Dermis blood vessel endothelial cell (primary cell): ENCODE results near the gene PLCB3. TPM values are rescaled to one million over a fixed set of nuclear protein-coding genes. Genes with fewer than 3 reads are reported as not detected.
A peak's percentile ranks its signal among the peaks of the same experiment; 100 is the strongest.
"Not testable (repeated sequence)": the region's sequence is repeated elsewhere in the genome, so short reads cannot be mapped to it uniquely, and the experiment has no call there.

Source experiments
- DNase-seq: peaks from one replicate; pipeline ENCODE4 v3.0.0; 2010
- total RNA-seq: library from RNA; depleted of rRNA; stranded (reverse); fragments of >200 nt; gene quantifications from 2 replicates; pipeline ENCODE4 v1.2.3, GENCODE V29; 2014

The PLCB3 gene
- total RNA-seq, 1 donor from 2014 or later = 37.8 TPM

DNA sequence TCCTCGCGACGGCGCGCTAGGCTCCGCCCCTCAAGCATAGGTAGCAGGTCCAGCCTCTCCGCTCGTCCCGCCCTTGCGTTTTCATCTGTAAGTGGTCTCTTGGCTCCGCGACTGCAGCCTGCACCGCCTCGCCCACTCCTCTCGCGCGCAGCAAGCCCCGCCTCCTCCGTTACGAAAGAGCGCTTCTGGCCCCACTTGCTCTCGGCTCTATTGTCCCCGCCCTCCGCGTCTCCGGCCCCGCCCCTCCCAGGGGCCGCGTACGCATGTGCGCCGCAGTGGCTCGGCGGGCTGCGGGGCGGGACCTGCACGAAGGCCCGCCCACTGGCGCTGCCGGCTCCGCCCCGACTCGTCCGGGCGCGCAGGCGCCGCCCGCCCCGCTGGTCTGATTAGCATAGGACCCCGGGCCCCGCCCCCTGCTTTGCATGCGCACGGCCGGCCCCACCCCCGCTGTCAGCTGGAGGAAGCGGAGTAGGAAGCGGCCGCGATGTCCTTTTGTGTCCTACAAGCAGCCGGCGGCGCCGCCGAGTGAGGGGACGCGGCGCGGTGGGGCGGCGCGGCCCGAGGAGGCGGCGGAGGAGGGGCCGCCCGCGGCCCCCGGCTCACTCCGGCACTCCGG lies 53.9 kb downstream of the PLCB3 start, which contains the start of gene ESRRA:
Gene ESRRA (plus strand): TSS at position 450 of the 616 bp plus-strand sequence. CDS start 1,656 bp downstream, outside the sequence.
- DNase-seq = peak; percentile 98

DNA sequence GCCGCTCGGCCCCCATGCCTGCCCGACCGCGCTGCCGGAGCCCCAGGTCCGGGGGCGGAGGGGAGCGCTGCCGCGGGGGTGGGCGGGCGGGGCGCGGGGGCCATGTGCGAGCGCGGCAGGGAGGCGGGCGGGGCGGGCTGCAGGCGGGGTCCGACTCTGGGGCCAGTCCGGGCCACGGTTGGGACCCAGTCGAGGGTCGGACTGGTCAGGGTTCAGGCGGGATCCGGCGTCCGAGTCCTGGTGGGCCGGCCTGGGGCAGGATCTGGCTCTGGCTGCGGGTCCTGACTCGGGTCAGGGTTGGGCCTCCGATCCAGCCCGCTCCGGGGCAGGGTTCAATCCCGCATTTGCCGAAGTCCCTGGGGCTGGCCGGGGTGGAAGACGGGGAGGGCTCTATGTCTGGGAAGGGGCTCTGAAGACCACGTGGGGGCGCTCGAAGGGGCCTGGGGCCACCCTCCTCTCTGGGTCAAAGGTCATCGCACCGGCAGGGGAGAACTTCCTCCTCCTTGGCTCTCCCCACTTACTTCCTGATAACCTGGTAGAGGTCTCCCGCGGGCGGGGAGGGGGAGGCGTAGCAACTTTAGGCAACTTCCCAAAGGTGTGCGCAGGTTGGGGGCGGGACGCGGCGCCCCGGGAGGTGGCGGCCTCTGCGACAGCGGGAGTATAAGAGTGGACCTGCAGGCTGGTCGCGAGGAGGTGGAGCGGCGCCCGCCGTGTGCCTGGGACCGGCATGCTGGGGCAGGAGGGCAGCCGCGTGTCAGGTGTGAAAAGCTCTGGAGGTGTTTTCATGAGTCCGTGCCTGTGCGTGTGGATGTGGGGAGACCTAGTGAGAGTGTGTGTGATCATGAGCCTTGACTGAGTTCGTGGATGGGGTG lies 54.6 kb downstream of the PLCB3 start:
- DNase-seq = peak; percentile 57

DNA sequence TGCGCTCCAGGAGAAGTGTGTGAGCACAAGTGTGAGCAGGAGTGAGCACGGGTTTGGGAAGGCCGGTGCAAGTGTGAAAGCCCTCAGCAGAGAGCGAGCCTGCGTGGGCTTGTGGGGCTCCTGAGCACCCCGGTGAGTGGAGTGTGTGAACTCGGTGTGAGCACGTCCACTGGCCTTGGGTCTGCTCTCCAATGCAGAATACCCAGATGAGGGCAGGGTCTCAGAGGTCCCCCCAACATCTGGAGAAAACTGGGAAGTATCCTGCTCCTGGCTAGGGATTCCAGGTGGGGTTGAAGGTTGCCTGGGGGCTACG lies 55.2 kb downstream of the PLCB3 start:
- no peak for DNase-seq

DNA sequence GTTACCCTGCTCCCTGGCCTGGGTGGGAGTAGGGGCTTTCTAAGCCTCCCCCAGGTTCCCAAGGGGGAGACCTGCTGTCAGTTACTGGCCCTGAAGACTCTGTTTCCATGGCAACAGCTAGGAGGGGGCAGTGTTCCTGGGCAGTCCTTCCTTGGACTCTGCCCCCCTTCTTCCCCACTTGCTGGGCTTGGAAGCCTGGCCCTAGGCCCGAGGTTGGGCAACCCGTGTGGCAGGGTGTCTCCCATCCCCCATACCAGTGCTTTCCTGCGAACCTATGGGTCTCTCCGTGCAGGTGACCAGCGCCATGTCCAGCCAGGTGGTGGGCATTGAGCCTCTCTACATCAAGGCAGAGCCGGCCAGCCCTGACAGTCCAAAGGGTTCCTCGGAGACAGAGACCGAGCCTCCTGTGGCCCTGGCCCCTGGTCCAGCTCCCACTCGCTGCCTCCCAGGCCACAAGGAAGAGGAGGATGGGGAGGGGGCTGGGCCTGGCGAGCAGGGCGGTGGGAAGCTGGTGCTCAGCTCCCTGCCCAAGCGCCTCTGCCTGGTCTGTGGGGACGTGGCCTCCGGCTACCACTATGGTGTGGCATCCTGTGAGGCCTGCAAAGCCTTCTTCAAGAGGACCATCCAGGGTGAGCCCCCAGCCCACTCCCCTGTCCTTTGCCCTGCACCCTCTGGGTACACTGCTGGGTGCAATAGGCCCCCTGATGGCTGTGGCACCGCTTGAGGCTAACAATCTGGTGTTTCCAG lies 55.7 kb downstream of the PLCB3 start:
- DNase-seq = no peak

DNA sequence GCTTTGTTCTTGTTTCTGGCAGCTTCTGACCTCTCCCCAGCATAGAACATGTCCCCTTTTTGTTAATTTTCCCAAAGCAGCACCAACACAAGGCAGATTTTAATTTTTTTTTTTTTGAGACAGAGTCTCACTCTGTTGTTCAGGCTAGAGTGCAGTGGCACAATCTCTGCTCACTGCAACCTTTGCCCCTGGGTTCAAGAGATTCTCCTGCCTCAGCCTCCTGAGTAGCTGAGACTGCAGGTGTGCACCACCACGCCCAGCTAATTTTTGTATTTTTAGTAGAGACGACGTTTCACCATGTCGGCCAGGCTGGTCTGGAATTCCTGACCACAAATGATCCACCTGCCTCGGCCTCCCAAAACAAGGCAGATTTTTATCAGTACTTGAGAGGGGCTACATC lies 56.5 kb downstream of the PLCB3 start:
- not testable (repeated sequence) for DNase-seq

DNA sequence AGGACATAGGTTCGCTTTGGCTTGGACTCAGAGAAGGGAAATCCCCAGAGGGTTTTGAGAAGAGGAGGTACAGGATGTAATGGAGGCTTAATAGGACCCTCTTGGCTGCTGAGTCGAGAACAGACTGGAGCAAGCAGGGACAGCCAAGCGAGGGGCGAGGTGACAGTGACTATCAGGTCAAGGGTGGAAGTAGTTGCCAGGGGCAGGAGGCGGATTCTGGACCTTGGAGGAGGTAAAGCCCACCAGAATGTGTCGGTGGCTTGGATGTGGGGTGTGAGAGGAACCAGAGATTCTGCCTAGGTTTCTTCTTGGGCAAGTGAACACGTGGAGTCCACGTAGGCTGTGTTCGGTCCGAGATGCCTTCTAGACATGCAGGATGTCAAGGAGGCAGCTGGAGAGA lies 61.6 kb downstream of the PLCB3 start:
- DNase-seq = no peak

DNA sequence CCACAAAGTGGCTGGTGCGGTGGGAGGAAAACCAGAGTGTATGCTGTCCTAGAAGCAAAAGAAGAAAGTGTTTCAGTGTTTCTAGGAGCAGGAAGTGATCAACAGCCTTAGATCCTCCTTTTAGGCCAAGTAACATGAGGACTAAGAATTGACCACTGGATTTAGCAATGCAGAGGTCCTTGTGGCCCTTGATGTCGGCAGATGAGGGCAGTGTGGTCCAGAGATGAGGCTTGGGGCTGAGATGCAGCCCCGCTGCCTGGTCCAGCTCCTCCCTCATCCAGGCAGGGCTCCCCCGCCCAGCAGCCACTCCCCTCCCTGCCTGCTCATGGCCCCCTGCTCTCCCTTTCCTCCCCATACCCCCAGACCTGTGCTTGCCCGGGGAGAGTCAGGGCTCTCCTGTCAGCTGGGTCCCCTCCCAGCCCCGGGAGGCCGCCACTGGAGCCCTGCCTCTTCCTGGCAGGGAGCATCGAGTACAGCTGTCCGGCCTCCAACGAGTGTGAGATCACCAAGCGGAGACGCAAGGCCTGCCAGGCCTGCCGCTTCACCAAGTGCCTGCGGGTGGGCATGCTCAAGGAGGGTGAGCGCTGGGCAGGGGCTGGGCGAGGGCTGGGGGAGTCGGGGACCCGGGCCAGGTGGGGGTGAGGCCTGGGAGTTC lies 62.3 kb downstream of the PLCB3 start:
- no peak for DNase-seq

DNA sequence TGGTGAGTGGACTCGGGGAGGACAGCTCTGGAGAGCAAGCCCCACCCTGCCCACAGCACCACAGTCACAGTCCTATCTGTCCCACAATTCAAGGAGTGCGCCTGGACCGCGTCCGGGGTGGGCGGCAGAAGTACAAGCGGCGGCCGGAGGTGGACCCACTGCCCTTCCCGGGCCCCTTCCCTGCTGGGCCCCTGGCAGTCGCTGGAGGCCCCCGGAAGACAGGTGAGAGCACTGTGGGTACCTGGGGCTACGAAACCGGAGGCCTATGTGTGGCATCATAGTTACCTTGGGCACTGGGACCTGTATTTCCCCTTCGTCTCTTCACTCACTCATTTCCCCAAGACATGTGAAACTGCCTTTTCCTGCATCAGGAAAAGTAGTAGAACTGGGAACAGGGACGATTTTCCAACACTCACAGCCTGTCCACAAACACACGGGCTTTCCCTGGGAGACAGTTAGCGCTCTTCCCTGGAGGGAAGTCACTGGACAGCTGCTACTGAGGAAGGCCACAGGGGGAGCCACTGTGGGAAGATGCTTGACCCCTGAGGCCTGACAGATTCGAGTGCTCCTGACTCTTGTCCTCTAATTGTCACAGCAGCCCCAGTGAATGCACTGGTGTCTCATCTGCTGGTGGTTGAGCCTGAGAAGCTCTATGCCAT lies 62.9 kb downstream of the PLCB3 start:
- DNase-seq = no peak

DNA sequence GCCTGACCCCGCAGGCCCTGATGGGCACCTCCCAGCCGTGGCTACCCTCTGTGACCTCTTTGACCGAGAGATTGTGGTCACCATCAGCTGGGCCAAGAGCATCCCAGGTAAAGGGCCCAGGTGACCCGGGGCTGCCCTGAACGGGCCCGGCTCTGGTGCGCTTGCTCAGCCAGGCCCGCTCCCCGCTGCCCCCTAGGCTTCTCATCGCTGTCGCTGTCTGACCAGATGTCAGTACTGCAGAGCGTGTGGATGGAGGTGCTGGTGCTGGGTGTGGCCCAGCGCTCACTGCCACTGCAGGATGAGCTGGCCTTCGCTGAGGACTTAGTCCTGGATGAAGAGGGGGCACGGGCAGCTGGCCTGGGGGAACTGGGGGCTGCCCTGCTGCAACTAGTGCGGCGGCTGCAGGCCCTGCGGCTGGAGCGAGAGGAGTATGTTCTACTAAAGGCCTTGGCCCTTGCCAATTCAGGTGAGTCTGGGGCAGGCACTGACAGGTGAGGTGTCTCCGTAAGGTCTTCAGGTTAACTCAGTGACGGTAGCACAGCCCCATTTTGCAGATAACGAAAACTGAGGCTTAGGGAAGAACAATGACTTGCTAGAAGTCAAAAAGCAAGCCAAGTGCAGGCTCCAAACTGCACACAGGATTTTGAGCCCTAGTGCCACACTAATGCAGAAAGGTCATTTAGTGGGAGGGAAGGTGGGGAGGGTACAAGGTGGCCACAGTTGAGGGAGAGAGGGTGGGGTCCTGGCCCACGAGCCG lies 63.7 kb downstream of the PLCB3 start:
- DNase-seq = no peak

DNA sequence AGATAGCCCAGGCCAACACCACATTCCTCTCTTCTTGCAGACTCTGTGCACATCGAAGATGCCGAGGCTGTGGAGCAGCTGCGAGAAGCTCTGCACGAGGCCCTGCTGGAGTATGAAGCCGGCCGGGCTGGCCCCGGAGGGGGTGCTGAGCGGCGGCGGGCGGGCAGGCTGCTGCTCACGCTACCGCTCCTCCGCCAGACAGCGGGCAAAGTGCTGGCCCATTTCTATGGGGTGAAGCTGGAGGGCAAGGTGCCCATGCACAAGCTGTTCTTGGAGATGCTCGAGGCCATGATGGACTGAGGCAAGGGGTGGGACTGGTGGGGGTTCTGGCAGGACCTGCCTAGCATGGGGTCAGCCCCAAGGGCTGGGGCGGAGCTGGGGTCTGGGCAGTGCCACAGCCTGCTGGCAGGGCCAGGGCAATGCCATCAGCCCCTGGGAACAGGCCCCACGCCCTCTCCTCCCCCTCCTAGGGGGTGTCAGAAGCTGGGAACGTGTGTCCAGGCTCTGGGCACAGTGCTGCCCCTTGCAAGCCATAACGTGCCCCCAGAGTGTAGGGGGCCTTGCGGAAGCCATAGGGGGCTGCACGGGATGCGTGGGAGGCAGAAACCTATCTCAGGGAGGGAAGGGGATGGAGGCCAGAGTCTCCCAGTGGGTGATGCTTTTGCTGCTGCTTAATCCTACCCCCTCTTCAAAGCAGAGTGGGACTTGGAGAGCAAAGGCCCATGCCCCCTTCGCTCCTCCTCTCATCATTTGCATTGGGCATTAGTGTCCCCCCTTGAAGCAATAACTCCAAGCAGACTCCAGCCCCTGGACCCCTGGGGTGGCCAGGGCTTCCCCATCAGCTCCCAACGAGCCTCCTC lies 64.6 kb downstream of the PLCB3 start:
- not testable (repeated sequence) for DNase-seq

DNA sequence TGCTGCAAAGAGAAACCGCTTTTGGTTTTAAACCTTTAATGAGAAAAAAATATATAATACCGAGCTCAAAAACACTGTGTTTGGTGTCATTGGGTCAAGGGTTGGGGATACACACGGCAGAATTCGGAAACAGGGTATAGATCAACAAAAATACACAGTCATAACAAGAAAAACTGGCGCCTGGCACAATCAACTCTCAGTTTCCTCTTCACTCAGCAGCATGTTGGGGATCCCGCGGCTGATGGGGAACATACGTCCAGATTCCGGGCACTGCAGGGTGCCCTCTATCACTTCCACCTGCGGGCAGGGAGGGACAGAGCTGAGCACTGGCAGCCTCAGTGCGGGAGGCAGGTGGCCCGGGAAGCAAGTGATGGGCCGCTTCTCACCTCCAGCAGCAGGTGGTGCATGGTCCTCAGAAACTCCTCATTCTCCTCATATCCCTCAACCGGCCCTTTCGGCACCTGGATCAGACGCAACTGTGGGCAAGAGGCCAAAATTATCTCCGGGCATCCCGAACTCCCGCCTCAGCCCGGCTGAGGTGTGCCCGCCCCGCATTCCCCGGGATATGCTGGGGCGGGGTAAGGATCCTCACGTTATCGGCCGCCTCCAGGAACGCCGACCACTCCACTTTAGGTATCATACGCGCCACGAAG lies 65.5 kb downstream of the PLCB3 start:
- peak; percentile 50 for DNase-seq

DNA sequence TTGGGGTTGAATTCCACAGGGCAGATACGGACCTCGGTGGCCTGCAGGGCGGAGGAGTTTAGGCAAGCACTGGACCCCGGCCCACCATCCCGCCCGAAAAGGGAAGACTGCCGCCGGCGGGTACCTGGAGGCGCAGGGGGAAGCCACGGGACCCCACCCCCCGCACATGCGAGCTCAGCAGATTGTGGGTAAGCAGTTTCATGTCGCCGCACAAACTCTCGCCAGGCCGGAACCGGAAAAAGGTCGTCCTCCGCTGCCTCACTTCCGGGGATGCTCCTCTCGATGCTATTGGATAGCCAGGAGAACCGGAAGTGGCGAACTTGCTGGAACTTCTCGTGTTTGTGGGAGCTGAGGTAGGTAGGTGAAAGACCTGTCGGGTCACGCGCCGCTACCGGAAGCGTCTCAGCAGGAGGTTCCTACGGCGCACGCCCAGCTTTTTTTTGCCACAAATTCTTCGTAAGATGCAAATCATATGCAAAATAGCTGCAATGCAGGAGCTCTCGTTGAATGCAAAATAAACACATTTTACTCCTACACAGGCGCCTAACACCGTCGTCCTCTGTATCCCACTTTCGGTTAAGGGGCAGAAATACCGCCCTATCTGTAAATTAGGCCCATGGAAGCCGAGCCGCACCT lies 66.1 kb downstream of the PLCB3 start, which contains the start of gene TRMT112:
Gene TRMT112 (minus strand): TSS at position 235 of the 636 bp plus-strand sequence. CDS start 33 bp downstream, at position 202.
- DNase-seq = peak; percentile 98

DNA sequence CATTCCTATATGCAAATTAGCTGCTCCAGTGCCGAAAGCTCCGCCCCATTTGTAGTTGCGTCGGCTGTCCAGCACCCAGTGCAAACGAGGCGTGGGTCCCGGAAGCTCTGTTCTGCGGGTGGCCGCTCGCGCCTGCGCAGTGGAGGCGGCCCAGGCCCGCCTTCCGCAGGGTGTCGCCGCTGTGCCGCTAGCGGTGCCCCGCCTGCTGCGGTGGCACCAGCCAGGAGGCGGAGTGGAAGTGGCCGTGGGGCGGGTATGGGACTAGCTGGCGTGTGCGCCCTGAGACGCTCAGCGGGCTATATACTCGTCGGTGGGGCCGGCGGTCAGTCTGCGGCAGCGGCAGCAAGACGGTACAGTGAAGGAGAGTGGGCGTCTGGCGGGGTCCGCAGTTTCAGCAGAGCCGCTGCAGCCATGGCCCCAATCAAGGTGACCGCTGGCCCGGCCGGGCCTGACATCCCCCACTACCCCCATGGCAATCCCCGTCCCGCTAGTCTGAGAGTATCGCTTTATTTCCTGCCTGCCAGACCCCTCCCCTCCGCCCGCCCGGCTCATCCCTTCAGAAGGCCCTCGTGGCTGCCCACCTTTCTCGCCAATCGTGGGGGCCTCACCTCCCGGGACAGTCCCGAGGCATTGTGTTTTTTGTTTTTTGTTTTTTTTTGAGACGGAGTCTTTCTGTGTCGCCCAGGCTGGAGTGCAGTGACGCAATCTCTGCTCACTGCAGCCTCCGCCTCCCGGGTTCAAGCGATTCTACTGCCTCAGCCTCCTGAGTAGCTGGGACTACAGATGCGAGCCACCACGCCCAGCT lies 66.8 kb downstream of the PLCB3 start, which contains the start of gene PRDX5:
Gene PRDX5 (plus strand): TSS at position 161 of the 805 bp plus-strand sequence. CDS start 95 bp downstream, at position 256.
- peak; percentile 96 for DNase-seq

Other genes starting within 250 kb of the PLCB3 start
- not detected in 2 replicates for gene FLRT1, start 215.6 kb upstream of the PLCB3 start, total RNA-seq
- 17.5 and 29.3 TPM in 2 replicates for gene MACROD1, start 85.4 kb upstream of the PLCB3 start, total RNA-seq
- gene STIP1, start 65.4 kb upstream of the PLCB3 start, total RNA-seq = 139 and 191 TPM in 2 replicates
- gene FERMT3, start 44.8 kb upstream of the PLCB3 start, total RNA-seq = 6.5 and 26.5 TPM in 2 replicates
- gene TRPT1, start 25.3 kb upstream of the PLCB3 start, total RNA-seq = 24.1 and 45.6 TPM in 2 replicates
- gene NUDT22, start 25.3 kb upstream of the PLCB3 start, total RNA-seq = 43.2 and 44.6 TPM in 2 replicates
- gene DNAJC4, start 21.0 kb upstream of the PLCB3 start, total RNA-seq = 7.0 and 17.4 TPM in 2 replicates
- gene VEGFB, start 16.9 kb upstream of the PLCB3 start, total RNA-seq = 20.4 and 23.1 TPM in 2 replicates
- gene FKBP2, start 10.4 kb upstream of the PLCB3 start, total RNA-seq = 43.9 and 45.6 TPM in 2 replicates
- gene PPP1R14B, start 4.6 kb upstream of the PLCB3 start, total RNA-seq = 238 and 297 TPM in 2 replicates
- gene BAD, start 33.1 kb downstream of the PLCB3 start, total RNA-seq = 57.2 and 65.9 TPM in 2 replicates
- gene GPR137, start 34.3 kb downstream of the PLCB3 start, total RNA-seq = 11.5 and 12.1 TPM in 2 replicates
- gene KCNK4, start 39.8 kb downstream of the PLCB3 start, total RNA-seq = 0.17 TPM in 1 of 2 replicates, not detected in the other
- not detected in 2 replicates for gene CATSPERZ, start 48.8 kb downstream of the PLCB3 start, total RNA-seq
- 60.3 and 76.7 TPM in 2 replicates for gene ESRRA, start 54.0 kb downstream of the PLCB3 start, total RNA-seq
- gene TRMT112, start 66.0 kb downstream of the PLCB3 start, total RNA-seq = 202 and 290 TPM in 2 replicates
- 129 and 245 TPM in 2 replicates for gene PRDX5, start 66.6 kb downstream of the PLCB3 start, total RNA-seq
- gene CCDC88B, start 88.7 kb downstream of the PLCB3 start, total RNA-seq = 0.56 and 1.2 TPM in 2 replicates
- 35.9 and 46.6 TPM in 2 replicates for gene RPS6KA4, start 107.6 kb downstream of the PLCB3 start, total RNA-seq